Measurements from ENCODE around the gene AFF1. TPM values are rescaled to one million over a fixed set of nuclear protein-coding genes. Genes with fewer than 3 reads are reported as not detected.

AFF1 gene
- total RNA-seq, 2 experiments from 2014 or later = 46.6 to 50.6 TPM

GRCh38 chr4:87037671-87038334 is 103.0 kb downstream of the AFF1 start:
- intact Hi-C loops (cut with micrococcal nuclease) = no loop called here
- Mint-ChIP-seq H3K27me3 (ENCODE audit: low read depth) (no peaks in the 10 kb centered on the region), H3K9me3 (no peaks in the 10 kb centered on the region), H3K4me3 (no peak overlapping the region), H3K4me1 (ENCODE audit: low read depth) (peaks cover 55% of the 10 kb centered on the region), H3K27ac (no peak overlapping the region), H3K36me3 (ENCODE audit: low read depth) (peaks cover 1% of the 10 kb centered on the region)
- DNase-seq = no peak
- CTCF ChIA-PET = no interaction called here

DNA sequence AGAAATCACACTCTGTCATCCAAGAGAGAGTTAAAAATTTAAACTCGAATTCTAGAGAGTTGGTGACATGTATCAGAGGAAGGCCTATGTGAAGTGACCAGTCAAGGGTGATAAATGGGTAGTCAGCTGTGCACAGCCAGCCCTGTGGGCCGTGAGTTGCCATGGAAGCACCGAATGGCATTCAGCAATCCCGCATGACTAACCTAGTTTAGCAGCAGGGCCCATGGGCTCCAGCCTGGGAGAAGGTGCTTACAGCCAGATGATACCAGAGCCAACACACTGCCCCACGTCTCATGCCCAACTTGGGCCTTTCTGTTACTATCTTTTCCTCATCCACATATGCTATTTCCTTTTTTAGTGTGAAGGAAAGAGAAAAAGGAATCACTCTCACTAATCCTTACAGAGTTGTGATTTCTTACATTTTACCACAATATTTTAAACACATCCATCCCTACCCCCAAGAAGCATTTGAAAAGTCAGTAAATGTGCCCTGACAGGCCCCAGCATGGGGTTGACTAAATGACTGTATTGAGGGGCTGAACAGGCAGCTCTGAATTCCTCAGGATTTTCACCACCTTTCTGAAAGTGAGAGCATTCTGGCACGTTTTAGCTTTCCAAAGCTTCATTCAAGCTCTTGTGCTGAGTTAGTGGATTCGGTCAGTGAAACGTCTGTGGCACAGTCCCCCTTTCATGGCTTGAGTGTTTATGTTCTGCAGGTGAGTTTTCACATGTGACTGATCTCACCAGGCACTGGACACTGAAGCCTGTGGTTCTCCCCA is 104.2 kb downstream of the AFF1 start:
- no peak overlapping the region for H3K4me3 Mint-ChIP-seq
- intact Hi-C loops (cut with micrococcal nuclease) = no loop called here
- DNase-seq = no peak
- H3K27ac Mint-ChIP-seq = no peak overlapping the region
- peaks cover 1% of the 10 kb centered on the region for H3K36me3 Mint-ChIP-seq (ENCODE audit: low read depth)
- H3K9me3 Mint-ChIP-seq = no peaks in the 10 kb centered on the region
- CTCF ChIA-PET = no interaction called here
- H3K27me3 Mint-ChIP-seq (ENCODE audit: low read depth) = no peaks in the 10 kb centered on the region
- H3K4me1 Mint-ChIP-seq (ENCODE audit: low read depth) = peaks cover 63% of the 10 kb centered on the region

GRCh38 chr4:87041141-87041540 is 106.3 kb downstream of the AFF1 start:
- CTCF ChIA-PET = interaction anchor here (0.9 kb wide), 1 partner anchor 54 kb away, joined by 3 read pairs; no protein-coding TSS in a partner anchor
- Mint-ChIP-seq H3K4me1 (ENCODE audit: low read depth) (peaks cover 51% of the 10 kb centered on the region), H3K36me3 (ENCODE audit: low read depth) (peaks cover 1% of the 10 kb centered on the region), H3K27me3 (ENCODE audit: low read depth) (no peaks in the 10 kb centered on the region), H3K4me3 (no peak overlapping the region), H3K27ac (no peak overlapping the region), H3K9me3 (no peaks in the 10 kb centered on the region)
- intact Hi-C loops (cut with micrococcal nuclease) = no loop called here
- DNase-seq = no peak

DNA sequence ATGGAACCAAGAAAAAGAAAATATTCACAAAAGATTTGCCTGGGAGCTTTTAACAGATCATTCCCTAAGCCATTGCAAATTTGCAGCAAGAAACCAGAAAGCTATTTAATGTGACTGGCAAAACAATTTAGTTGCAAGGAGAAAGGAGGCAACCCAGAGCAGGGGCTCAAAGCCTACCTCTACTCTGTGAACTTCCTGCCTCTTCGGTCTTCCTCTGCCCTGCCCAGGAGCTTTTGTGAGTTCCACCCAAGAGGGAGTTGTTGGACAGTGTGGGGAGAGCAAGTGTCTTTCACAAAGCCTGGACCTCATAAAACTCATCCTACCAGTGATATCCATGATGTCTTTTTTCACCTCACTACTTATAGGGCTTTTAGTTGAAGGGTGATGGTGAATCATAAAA is 107.4 kb downstream of the AFF1 start:
- Mint-ChIP-seq H3K4me1 (ENCODE audit: low read depth) (peaks cover 43% of the 10 kb centered on the region), H3K36me3 (ENCODE audit: low read depth) (peaks cover 7% of the 10 kb centered on the region), H3K27me3 (ENCODE audit: low read depth) (no peaks in the 10 kb centered on the region), H3K9me3 (no peaks in the 10 kb centered on the region), H3K4me3 (no peak overlapping the region), H3K27ac (no peak overlapping the region)
- CTCF ChIA-PET = no interaction called here
- intact Hi-C loops (cut with micrococcal nuclease) = no loop called here
- DNase-seq = no peak

DNA sequence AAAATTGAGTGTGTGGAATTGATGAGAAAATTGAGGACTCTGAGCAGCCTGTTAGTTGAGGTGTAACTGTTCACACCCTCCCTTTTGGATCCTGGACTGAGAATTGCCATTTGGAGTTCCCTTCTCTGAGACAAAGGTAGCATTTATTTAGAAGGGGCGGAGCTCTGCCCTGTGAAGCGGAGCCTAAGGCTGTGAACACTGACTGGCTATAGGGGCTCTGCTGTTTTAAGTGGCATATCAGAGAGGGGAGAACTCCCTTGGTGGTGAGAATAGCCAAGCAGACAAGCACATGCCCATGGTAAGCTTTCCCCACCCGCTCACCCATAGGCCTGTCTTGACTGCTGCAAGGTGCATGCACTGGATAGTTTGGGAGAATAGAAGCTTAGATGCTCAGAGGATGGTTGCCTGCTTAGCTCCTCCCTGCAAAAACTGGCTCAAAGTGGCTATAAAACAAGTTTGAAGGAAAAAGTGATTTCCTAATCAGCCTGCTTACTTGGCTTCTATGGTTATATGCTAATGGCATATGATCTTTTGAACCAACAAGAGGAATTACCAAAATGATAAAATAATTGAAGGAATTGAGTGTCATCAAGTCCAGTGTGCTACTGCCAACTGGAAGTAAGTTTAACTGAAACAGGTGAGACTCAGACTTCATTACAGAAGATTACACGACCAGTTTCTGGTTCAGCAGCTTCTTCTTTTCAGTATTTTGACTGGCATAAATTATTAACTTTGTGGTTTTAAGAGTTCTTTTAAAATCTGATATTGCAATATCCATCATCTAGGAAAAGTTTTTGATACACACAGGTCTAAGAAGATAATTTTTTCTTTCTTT is 108.4 kb downstream of the AFF1 start:
- DNase-seq = no peak
- CTCF ChIA-PET = interaction anchor here (1.6 kb wide), 2 partner anchors 13 kb away, joined by 3 to 4 read pairs; no protein-coding TSS in a partner anchor
- Mint-ChIP-seq H3K36me3 (ENCODE audit: low read depth) (peaks cover 12% of the 10 kb centered on the region), H3K4me3 (no peak overlapping the region), H3K27ac (no peak overlapping the region), H3K9me3 (no peaks in the 10 kb centered on the region), H3K27me3 (ENCODE audit: low read depth) (no peaks in the 10 kb centered on the region), H3K4me1 (ENCODE audit: low read depth) (peaks cover 36% of the 10 kb centered on the region)
- intact Hi-C loops (cut with micrococcal nuclease) = no loop called here

- intact Hi-C loops (cut with micrococcal nuclease) = no loop called here
- no peak overlapping the region for H3K4me3 Mint-ChIP-seq
- no peak for DNase-seq
- no peaks in the 10 kb centered on the region for H3K9me3 Mint-ChIP-seq
- H3K27me3 Mint-ChIP-seq (ENCODE audit: low read depth) = no peaks in the 10 kb centered on the region
- H3K4me1 Mint-ChIP-seq (ENCODE audit: low read depth) = peaks cover 35% of the 10 kb centered on the region
- H3K27ac Mint-ChIP-seq = no peak overlapping the region
- CTCF ChIA-PET = interaction anchor here (1.6 kb wide), 1 partner anchor 14 kb away, joined by 3 read pairs; no protein-coding TSS in a partner anchor
- H3K36me3 Mint-ChIP-seq (ENCODE audit: low read depth) = peaks cover 12% of the 10 kb centered on the region
Observed at GRCh38 chr4:87044511-87045233, 109.9 kb downstream of the AFF1 start.

GRCh38 chr4:87045234-87045558 is 110.4 kb downstream of the AFF1 start:
- intact Hi-C loops (cut with micrococcal nuclease) = no loop called here
- H3K27me3 Mint-ChIP-seq (ENCODE audit: low read depth) = no peaks in the 10 kb centered on the region
- H3K4me1 Mint-ChIP-seq (ENCODE audit: low read depth) = peaks cover 37% of the 10 kb centered on the region
- peaks cover 11% of the 10 kb centered on the region for H3K36me3 Mint-ChIP-seq (ENCODE audit: low read depth)
- CTCF ChIA-PET = no interaction called here
- no peak overlapping the region for H3K4me3 Mint-ChIP-seq
- H3K9me3 Mint-ChIP-seq = no peaks in the 10 kb centered on the region
- H3K27ac Mint-ChIP-seq = no peak overlapping the region
- no peak for DNase-seq

- no peaks in the 10 kb centered on the region for H3K9me3 Mint-ChIP-seq
- peaks cover 41% of the 10 kb centered on the region for H3K4me1 Mint-ChIP-seq (ENCODE audit: low read depth)
- CTCF ChIA-PET = no interaction called here
- peaks cover 14% of the 10 kb centered on the region for H3K36me3 Mint-ChIP-seq (ENCODE audit: low read depth)
- no peak overlapping the region for H3K4me3 Mint-ChIP-seq
- DNase-seq = no peak
- intact Hi-C loops (cut with micrococcal nuclease) = no loop called here
- H3K27ac Mint-ChIP-seq = no peak overlapping the region
- H3K27me3 Mint-ChIP-seq (ENCODE audit: low read depth) = no peaks in the 10 kb centered on the region
Observed at GRCh38 chr4:87045659-87046058, 110.8 kb downstream of the AFF1 start.

- Mint-ChIP-seq H3K36me3 (ENCODE audit: low read depth) (peaks cover 18% of the 10 kb centered on the region), H3K4me3 (no peak overlapping the region), H3K27me3 (ENCODE audit: low read depth) (no peaks in the 10 kb centered on the region), H3K9me3 (no peaks in the 10 kb centered on the region), H3K27ac (no peak overlapping the region), H3K4me1 (ENCODE audit: low read depth) (peaks cover 42% of the 10 kb centered on the region)
- no peak for DNase-seq
- CTCF ChIA-PET = no interaction called here
- intact Hi-C loops (cut with micrococcal nuclease) = no loop called here
Observed at GRCh38 chr4:87046121-87046551, 111.3 kb downstream of the AFF1 start.

GRCh38 chr4:87047281-87047798 is 112.5 kb downstream of the AFF1 start:
- H3K27me3 Mint-ChIP-seq (ENCODE audit: low read depth) = no peaks in the 10 kb centered on the region
- DNase-seq = no peak
- CTCF ChIA-PET = interaction anchor here (0.6 kb wide), 1 partner anchor 1477 kb away, joined by 3 read pairs; no protein-coding TSS in a partner anchor
- no peaks in the 10 kb centered on the region for H3K9me3 Mint-ChIP-seq
- H3K27ac Mint-ChIP-seq = no peak overlapping the region
- intact Hi-C loops (cut with micrococcal nuclease) = no loop called here
- peaks cover 19% of the 10 kb centered on the region for H3K36me3 Mint-ChIP-seq (ENCODE audit: low read depth)
- peaks cover 36% of the 10 kb centered on the region for H3K4me1 Mint-ChIP-seq (ENCODE audit: low read depth)
- no peak overlapping the region for H3K4me3 Mint-ChIP-seq

DNA sequence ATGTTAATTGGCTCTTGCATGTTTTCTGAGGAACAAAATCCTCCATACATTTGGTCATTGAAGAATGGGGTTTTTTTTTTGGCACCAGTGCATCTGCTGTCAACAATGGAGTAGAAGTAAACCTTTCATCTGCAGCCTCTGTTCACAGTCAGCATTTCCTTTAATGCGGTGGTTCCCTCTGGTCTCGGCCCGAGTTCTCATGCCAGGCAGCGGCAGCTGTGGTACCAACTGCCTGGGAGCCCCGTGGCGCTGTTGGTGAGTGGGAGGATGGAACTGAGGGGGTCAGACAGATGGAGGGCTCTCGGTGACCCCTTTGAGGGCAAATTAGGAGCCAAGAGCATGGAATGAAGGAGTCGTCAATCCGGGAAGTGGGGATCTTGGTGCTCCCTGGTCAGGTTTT is 114.7 kb downstream of the AFF1 start:
- CTCF ChIA-PET = no interaction called here
- Mint-ChIP-seq H3K4me1 (ENCODE audit: low read depth) (peaks cover 41% of the 10 kb centered on the region), H3K9me3 (no peaks in the 10 kb centered on the region), H3K27me3 (ENCODE audit: low read depth) (no peaks in the 10 kb centered on the region), H3K27ac (no peak overlapping the region), H3K36me3 (ENCODE audit: low read depth) (peaks cover 27% of the 10 kb centered on the region), H3K4me3 (no peak overlapping the region)
- intact Hi-C loops (cut with micrococcal nuclease) = no loop called here
- DNase-seq = no peak

- CTCF ChIA-PET = interaction anchor here (0.6 to 0.8 kb wide), 2 partner anchors 21 to 200 kb away, joined by 3 read pairs; no protein-coding TSS in a partner anchor
- no peak for DNase-seq
- intact Hi-C loops (cut with micrococcal nuclease) = no loop called here
Observed at GRCh38 chr4:87050596-87050995, 115.8 kb downstream of the AFF1 start.

More at GRCh38 chr4:87050596-87050995, 115.8 kb downstream of the AFF1 start:
- peaks cover 30% of the 10 kb centered on the region for H3K36me3 Mint-ChIP-seq (ENCODE audit: low read depth)
- no peak overlapping the region for H3K27ac Mint-ChIP-seq
- H3K27me3 Mint-ChIP-seq (ENCODE audit: low read depth) = no peaks in the 10 kb centered on the region
- no peaks in the 10 kb centered on the region for H3K9me3 Mint-ChIP-seq
- no peak overlapping the region for H3K4me3 Mint-ChIP-seq
- H3K4me1 Mint-ChIP-seq (ENCODE audit: low read depth) = peaks cover 49% of the 10 kb centered on the region

Data from activated naive CD4-positive, alpha-beta T cell treated with anti-CD3 and anti-CD28 coated beads for 36 hours (primary cell).